ENCODE results near the gene PTPRM. TPM values are rescaled to one million over a fixed set of nuclear protein-coding genes. Genes with fewer than 3 reads are reported as not detected.

Gene PTPRM
- total and polyA plus RNA-seq, 3 donors from 2014 or later: 76.4 to 101 (median 94.6) TPM

- no peak overlapping the region for H3K4me3 ChIP-seq
- no peak overlapping the region for H3K27ac ChIP-seq
- no peak for TF ChIP-seq CTCF (IDR thresholded peaks at IDR 0.05)
- no peak for TF ChIP-seq POLR2A (IDR thresholded peaks at IDR 0.05)
- no peak for DNase-seq
- WGBS, 2 donors: 47 to 56% methylated on average over 2 of the region's 2 CpGs
- H3K36me3 ChIP-seq (ENCODE audit: low read depth, missing control alignments): no peaks in the 10 kb centered on the region
- no peaks in the 10 kb centered on the region for H3K27me3 ChIP-seq
- intact Hi-C loops (cut with DNase I; ENCODE audit: low total_unique reads): no loop called here
- no peaks in the 10 kb centered on the region for H3K9me3 ChIP-seq
- H3K4me1 ChIP-seq: no peaks in the 10 kb centered on the region
Measured at GRCh38 chr18:7524786-7525185, 42.3 kb upstream of the PTPRM start.

DNA sequence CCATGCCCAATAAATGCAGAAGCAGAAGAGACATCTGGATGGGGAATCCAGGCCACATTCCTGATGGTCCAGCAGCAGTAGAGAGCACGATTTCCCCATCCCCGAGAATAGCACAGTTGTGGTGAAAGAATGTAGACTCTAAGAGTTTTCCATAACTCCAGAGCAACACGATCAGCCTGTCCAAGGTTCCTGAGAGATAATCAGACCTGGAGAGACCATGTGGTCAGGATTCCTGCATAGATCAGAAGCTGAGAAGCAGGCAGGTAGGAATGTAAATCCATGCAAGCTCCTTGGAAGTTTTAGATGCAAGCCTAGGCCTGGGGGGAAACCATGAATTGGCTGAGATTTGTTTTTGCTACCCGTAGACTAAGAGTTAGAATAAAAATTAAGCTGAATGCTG is 34.2 kb upstream of the PTPRM start:
- H3K4me3 ChIP-seq: no peak overlapping the region
- TF ChIP-seq POLR2A (IDR thresholded peaks at IDR 0.05) (no peak), CTCF (IDR thresholded peaks at IDR 0.05) (no peak)
- intact Hi-C loops (cut with DNase I; ENCODE audit: low total_unique reads): no loop called here

GRCh38 chr18:7535436-7536205 is 31.5 kb upstream of the PTPRM start:
- Histone ChIP-seq H3K27ac (no peak overlapping the region), H3K36me3 (ENCODE audit: low read depth, missing control alignments) (no peaks in the 10 kb centered on the region), H3K9me3 (no peaks in the 10 kb centered on the region), H3K4me1 (no peaks in the 10 kb centered on the region), H3K4me3 (no peak overlapping the region), H3K27me3 (no peaks in the 10 kb centered on the region)
- TF ChIP-seq POLR2A (IDR thresholded peaks at IDR 0.05): no peak
- TF ChIP-seq CTCF (IDR thresholded peaks at IDR 0.05): no peak
- 85 to 96% methylated on average over 3 to 5 of the region's 5 CpGs for WGBS, 2 donors
- intact Hi-C loops (cut with DNase I; ENCODE audit: low total_unique reads): no loop called here
- DNase-seq: no peak

More for the DNA sequence above, 34.2 kb upstream of the PTPRM start:
- Histone ChIP-seq H3K4me1 (no peaks in the 10 kb centered on the region), H3K27ac (no peak overlapping the region), H3K27me3 (no peaks in the 10 kb centered on the region), H3K9me3 (no peaks in the 10 kb centered on the region), H3K36me3 (ENCODE audit: low read depth, missing control alignments) (no peaks in the 10 kb centered on the region)
- no peak for DNase-seq
- 79 to 80% methylated on average over 4 of the region's 4 CpGs for WGBS, 2 donors

GRCh38 chr18:7537145-7537544 is 30.0 kb upstream of the PTPRM start:
- H3K36me3 ChIP-seq (ENCODE audit: low read depth, missing control alignments): no peaks in the 10 kb centered on the region
- H3K4me1 ChIP-seq: no peaks in the 10 kb centered on the region
- DNase-seq: no peak
- H3K9me3 ChIP-seq: no peaks in the 10 kb centered on the region
- TF ChIP-seq CTCF (IDR thresholded peaks at IDR 0.05) (no peak), POLR2A (IDR thresholded peaks at IDR 0.05) (no peak)
- intact Hi-C loops (cut with DNase I; ENCODE audit: low total_unique reads): no loop called here
- H3K27me3 ChIP-seq: no peaks in the 10 kb centered on the region
- no peak overlapping the region for H3K4me3 ChIP-seq
- H3K27ac ChIP-seq: no peak overlapping the region
- 97 to 100% methylated on average over 1 of the region's 1 CpG for WGBS, 2 donors

GRCh38 chr18:7541835-7542234 is 25.3 kb upstream of the PTPRM start:
- no peaks in the 10 kb centered on the region for H3K9me3 ChIP-seq
- H3K4me3 ChIP-seq: no peak overlapping the region
- H3K4me1 ChIP-seq: no peaks in the 10 kb centered on the region
- no peak overlapping the region for H3K27ac ChIP-seq
- TF ChIP-seq POLR2A (IDR thresholded peaks at IDR 0.05) (no peak), CTCF (IDR thresholded peaks at IDR 0.05) (no peak)
- DNase-seq: no peak
- intact Hi-C loops (cut with DNase I; ENCODE audit: low total_unique reads): no loop called here
- H3K27me3 ChIP-seq: no peaks in the 10 kb centered on the region
- WGBS, 2 donors: 89% methylated on average over 5 of the region's 5 CpGs
- no peaks in the 10 kb centered on the region for H3K36me3 ChIP-seq (ENCODE audit: low read depth, missing control alignments)
